HepG2 (cell line): ENCODE results near the gene POLR2J. TPM values are rescaled to one million over a fixed set of nuclear protein-coding genes. Genes with fewer than 3 reads are reported as not detected.

Experiments
- ATAC-seq: fragments of 200-7000 bp; cut with Tn5 transposase; 3 replicates; pipeline ENCODE4 v1.9.1; 2020; ENCODE audit warnings: mild to moderate bottlenecking, moderate library complexity
- BruUV-seq: library from RNA; stranded (reverse); fragments of 400-500 nt; replicated peaks from 2 replicates; lab custom pipeline; 2021; lab: Mats Ljungman, UMichigan
- CTCF ChIA-PET: fragments of 300-600 bp; formaldehyde crosslinking; extraction: SDS; loops from one replicate; lab custom pipeline; 2021; ENCODE audit warnings: low total read pairs, inconsistent platforms, low intra/inter-chr PET ratio; lab: Yijun Ruan, JAX
- POLR2A ChIA-PET: fragments of 350-600 bp; sonication (Branson Sonifier 250); formaldehyde crosslinking; loops from one replicate; lab custom pipeline; 2020; ENCODE audit warnings: antibody characterized with exemption, inconsistent platforms; lab: Yijun Ruan, JAX
- DNase-seq: peaks from one replicate; pipeline ENCODE4 v3.0.0-alpha.2; 2015; ENCODE audit warnings: low spot score
- FAIRE-seq: peaks from 3 replicates; lab custom pipeline; 2011; peaks lifted over from hg19 to GRCh38; lab: Jason Lieb, UNC
- H2AFZ ChIP-seq: one replicate; pipeline ENCODE4 v1.6.1; 2011; ENCODE audit warnings: low read length, inconsistent platforms
- H3K27ac ChIP-seq: fragments of 300-600 bp; 3 replicates; pipeline ENCODE4 v1.8.0; 2011; ENCODE audit warnings: mixed run types, mild to moderate bottlenecking, mixed read lengths, low read length, inconsistent platforms; ENCODE audit not compliant: insufficient read depth; ENCODE audit errors: extremely low read length
- H3K27me3 ChIP-seq, 2 experiments: fragments of 200-600 bp in 1 of 2; 2 replicates in 1 of 2; 3 replicates in 1 of 2; pipeline versions ENCODE4 v1.6.0 to v1.8.0; 2011; ENCODE audit warnings: low read length in 2 of 2, mild to moderate bottlenecking in 2 of 2, moderate library complexity in 2 of 2, inconsistent platforms in 1 of 2; ENCODE audit not compliant: insufficient read depth in 2 of 2, control insufficient read depth in 1 of 2
- H3K36me3 ChIP-seq, 2 experiments: fragments of 200-600 bp in 1 of 2; replicated peaks in 1 of 2; 2 replicates in 1 of 2; 3 replicates in 1 of 2; pipeline versions ENCODE4 v1.5.1 to v1.8.0; 2011; ENCODE audit warnings: low read length in 2 of 2, inconsistent platforms in 1 of 2; ENCODE audit not compliant: insufficient read depth in 2 of 2, control insufficient read depth in 1 of 2
- H3K4me1 ChIP-seq: 2 replicates; pipeline ENCODE4 v1.5.1; 2012; ENCODE audit warnings: low read length, inconsistent platforms; ENCODE audit not compliant: insufficient read depth
- H3K4me2 ChIP-seq: 2 replicates; pipeline ENCODE4 v1.6.0; 2011; ENCODE audit warnings: low read depth, low read length, inconsistent platforms
- H3K4me3 ChIP-seq, 3 experiments: fragments of 200-600 bp in 1 of 3; sonication (generic), shearing (Covaris generic) in 1 of 3; replicated peaks in 1 of 3; 2 replicates each; pipeline ENCODE4 v1.5.1; 2011 to 2016; ENCODE audit warnings: low read length in 3 of 3, inconsistent platforms in 2 of 3, low read depth in 2 of 3, mild to moderate bottlenecking in 2 of 3, control low read depth in 1 of 3, mixed read lengths in 1 of 3; ENCODE audit not compliant: insufficient read depth in 1 of 3
- H3K79me2 ChIP-seq: one replicate; pipeline ENCODE4 v1.6.1; 2011; ENCODE audit warnings: low read length, inconsistent platforms; ENCODE audit not compliant: insufficient read depth
- H3K9ac ChIP-seq: 2 replicates; pipeline ENCODE4 v1.6.0; 2011; ENCODE audit warnings: mild to moderate bottlenecking, low read depth, low read length, inconsistent platforms; ENCODE audit not compliant: insufficient read depth
- H3K9me3 ChIP-seq: 2 replicates; pipeline ENCODE4 v1.5.1; 2012; ENCODE audit warnings: mild to moderate bottlenecking, low read length
- H4K20me1 ChIP-seq: 2 replicates; pipeline ENCODE4 v1.6.0; 2011; ENCODE audit warnings: inconsistent platforms, mild to moderate bottlenecking, low read length, moderate library complexity; ENCODE audit not compliant: insufficient read depth
- CCDC6 ChIP-seq: sonication (generic); formaldehyde crosslinking; IDR thresholded peaks from 2 replicates; pipeline ENCODE4 v1.8.1; 2022; ENCODE audit warnings: mild to moderate bottlenecking, missing genetic modification reagents, moderate library complexity
- HNRNPH1 ChIP-seq: fragments of 200-400 bp; formaldehyde crosslinking; optimal IDR thresholded peaks from 2 replicates; pipeline ENCODE3; 2017; ENCODE audit warnings: mild to moderate bottlenecking, low read depth, low read length
- ISL2 ChIP-seq: sonication (generic); formaldehyde crosslinking; IDR thresholded peaks from 2 replicates; pipeline ENCODE4 v1.5.0; 2020; ENCODE audit warnings: missing genetic modification reagents
- PRDM4 ChIP-seq: sonication (generic); formaldehyde crosslinking; IDR thresholded peaks from 2 replicates; pipeline ENCODE4 v1.9.0; 2021; ENCODE audit warnings: missing genetic modification reagents, borderline replicate concordance
- SRSF9 ChIP-seq: fragments of 200-400 bp; formaldehyde crosslinking; IDR thresholded peaks from 2 replicates; pipeline ENCODE4 v1.6.1; 2018; ENCODE audit warnings: borderline replicate concordance, mild to moderate bottlenecking, low read depth, low read length; ENCODE audit not compliant: insufficient read depth, poor library complexity, severe bottlenecking
- ZFY ChIP-seq: sonication (generic); formaldehyde crosslinking; IDR thresholded peaks from 2 replicates; pipeline ENCODE4 v1.4.0; 2020; ENCODE audit warnings: missing genetic modification reagents
- ZNF839 ChIP-seq: sonication (generic); formaldehyde crosslinking; IDR thresholded peaks from 2 replicates; pipeline ENCODE4 v1.4.0; 2020; ENCODE audit warnings: missing genetic modification reagents, mild to moderate bottlenecking, borderline replicate concordance
- WGBS: methylation state at CpG from one replicate; pipeline ENCODE4 v1.1.6; 2017; ENCODE audit warnings: low lambda C conversion rate; 5-methylcytosine and 5-hydroxymethylcytosine counted together
- in situ Hi-C: cut with HindIII; loops from 2 replicates; pipeline ENCODE4 v1.10.0; 2017; ENCODE audit warnings: low pct_unique_long_range_greater_than_20kb; ENCODE audit not compliant: extremely low pct_ligation_motif_present
- intact Hi-C: fragments of 100-400 bp; cut with micrococcal nuclease; formaldehyde crosslinking; loops from one replicate; pipeline ENCODE4 v1.10.0; 2022; ENCODE audit not compliant: unreplicated experiment
- polyA plus RNA-seq, 8 experiments: library from polyadenylated mRNA; depleted of rRNA in 3 of 8; stranded (reverse) in 7 of 8; unstranded in 1 of 8; fragments of >200 nt; fragmentation: Illumina TruSeq in 4 of 8; extraction: Trizol in 4 of 8; gene quantifications; 2 replicates each; pipeline versions ENCODE4 v1.2.1 to v1.2.3, GENCODE V29; 2011 to 2016; ENCODE audit warnings: low read depth in 4 of 8, missing spikeins in 1 of 8, mixed read lengths in 1 of 8; ENCODE audit not compliant: insufficient read depth in 1 of 8
- total RNA-seq, 5 experiments: library from RNA; depleted of rRNA; stranded (reverse); fragments of >200 nt; fragmentation: Illumina TruSeq; extraction: Trizol; gene quantifications; 2 replicates each; pipeline ENCODE4 v1.2.3, GENCODE V29; 2016; ENCODE audit warnings: low read depth in 1 of 5
- TF ChIP-seq, protein P1 (sequence below): sonication (generic); formaldehyde crosslinking; IDR thresholded peaks from 2 replicates; pipeline ENCODE4 v1.8.0; 2022; ENCODE audit warnings: missing genetic modification reagents, mild to moderate bottlenecking, borderline replicate concordance

POLR2J gene
- total and polyA plus RNA-seq, 2 of the 13 experiments (the other 11 are each of a cell fraction or from before 2014, with no cell fraction given), result 41.2 to 71.4 TPM

GRCh38 chr7:102471791-102472125 lies 7.0 kb downstream of the POLR2J start:
- in situ Hi-C loops (no loop called here), intact Hi-C loops (no loop called here)
- no peak for ATAC-seq
- Histone ChIP-seq H3K4me1 (peaks cover 8% of the 10 kb centered on the region; the same call in 1 of the 2 replicates), H3K79me2 (no peaks in the 10 kb centered on the region), H3K9ac (no peak overlapping the region), H2AFZ (no peak overlapping the region), H4K20me1 (no peaks in the 10 kb centered on the region), H3K27me3 (no peaks in the 10 kb centered on the region), H3K27ac (no peak overlapping the region), H3K36me3 (peaks cover 5 to 7% of the 10 kb centered on the region in 2 experiments; a peak in 2 of 5 replicates), H3K4me2 (no peak overlapping the region), H3K4me3 (no peak overlapping the region), H3K9me3 (no peaks in the 10 kb centered on the region)
- no peak for DNase-seq
- ChIA-PET POLR2A (no interaction called here), CTCF (no interaction called here)
- TF ChIP-seq CCDC6 (no peak), ISL2 (CRISPR knock-in tag) (no peak), HNRNPH1 (no peak), SRSF9 (no peak), ZNF839 (CRISPR knock-in tag) (no peak), ZFY (CRISPR knock-in tag) (no peak), PRDM4 (CRISPR knock-in tag) (no peak)
- TF ChIP-seq, protein P1, sequence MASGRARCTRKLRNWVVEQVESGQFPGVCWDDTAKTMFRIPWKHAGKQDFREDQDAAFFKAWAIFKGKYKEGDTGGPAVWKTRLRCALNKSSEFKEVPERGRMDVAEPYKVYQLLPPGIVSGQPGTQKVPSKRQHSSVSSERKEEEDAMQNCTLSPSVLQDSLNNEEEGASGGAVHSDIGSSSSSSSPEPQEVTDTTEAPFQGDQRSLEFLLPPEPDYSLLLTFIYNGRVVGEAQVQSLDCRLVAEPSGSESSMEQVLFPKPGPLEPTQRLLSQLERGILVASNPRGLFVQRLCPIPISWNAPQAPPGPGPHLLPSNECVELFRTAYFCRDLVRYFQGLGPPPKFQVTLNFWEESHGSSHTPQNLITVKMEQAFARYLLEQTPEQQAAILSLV, result no peak
- FAIRE-seq, result no peak
- BruUV-seq, result no TSS peak
- WGBS, result 82% methylated on average over 5 of the region's 6 CpGs
